GM10266 (cell line): ENCODE results near the gene LAMA3.
A peak's percentile ranks its signal among the peaks of the same experiment; 100 is the strongest.

ENCODE experiments used
- DNase-seq: peaks from one replicate; pipeline ENCODE4 v3.0.0; 2012; ENCODE audit errors: extremely low spot score
- CTCF ChIP-seq: IDR thresholded peaks from 2 replicates; pipeline ENCODE4 v1.5.1; 2012; ENCODE audit warnings: mild to moderate bottlenecking, low read depth; ENCODE audit not compliant: control insufficient read depth, insufficient read depth; ENCODE audit errors: missing control alignments

LAMA3 gene

GRCh38 chr18:23972453-23972852, 283.2 kb downstream of the LAMA3 start:
- peak; percentile 47 for DNase-seq
- no peak for TF ChIP-seq CTCF

- TF ChIP-seq CTCF, result no peak
- no peak for DNase-seq
Observed at GRCh38 chr18:23977103-23977502, 287.9 kb downstream of the LAMA3 start.

- TF ChIP-seq CTCF, result no peak
- DNase-seq, result no peak
Observed at GRCh38 chr18:23977719-23978483, 288.6 kb downstream of the LAMA3 start.

- DNase-seq, result no peak
- TF ChIP-seq CTCF, result no peak
Observed at GRCh38 chr18:23981369-23981980, 292.2 kb downstream of the LAMA3 start.

- TF ChIP-seq CTCF, result no peak
- no peak for DNase-seq
Observed at GRCh38 chr18:23982155-23983079, 293.2 kb downstream of the LAMA3 start.

GRCh38 chr18:23983112-23983511, 293.9 kb downstream of the LAMA3 start:
- no peak for DNase-seq
- no peak for TF ChIP-seq CTCF
